PC-3 (cell line): Measurements from ENCODE around the gene BBS12. TPM values are rescaled to one million over a fixed set of nuclear protein-coding genes. Genes with fewer than 3 reads are reported as not detected.

Experiments
- ATAC-seq: fragments of 200-7000 bp; cut with Tn5 transposase; 2 replicates; pipeline ENCODE4 v1.9.1; 2020; ENCODE audit warnings: mild to moderate bottlenecking, moderate library complexity
- Bru-seq: library from RNA; stranded (reverse); fragments of 400-500 nt; gene quantifications from one replicate; lab custom pipeline; 2021; lab: Mats Ljungman, UMichigan
- BruChase-seq, 2 experiments: library from RNA; stranded (reverse); fragments of 400-500 nt; gene quantifications; one replicate each; lab custom pipeline; 2021; lab: Mats Ljungman, UMichigan
- BruUV-seq: library from RNA; stranded (reverse); fragments of 400-500 nt; replicated peaks from 2 replicates; lab custom pipeline; 2021; lab: Mats Ljungman, UMichigan
- CTCF ChIA-PET: fragments of 300-600 bp; sonication (Branson Sonifier 250); formaldehyde crosslinking; loops from one replicate; lab custom pipeline; 2022; ENCODE audit warnings: antibody characterized with exemption; lab: Charles Lee
- POLR2A ChIA-PET: fragments of 300-600 bp; sonication (Branson Sonifier 250); formaldehyde crosslinking; loops from one replicate; lab custom pipeline; 2022; ENCODE audit warnings: antibody characterized with exemption; ENCODE audit not compliant: unreplicated experiment; lab: Charles Lee
- DNase-seq: peaks from one replicate; pipeline ENCODE4 v3.0.0-alpha.2; 2015
- H2AFZ ChIP-seq: fragments of 300-600 bp; sonication (generic); 2 replicates; pipeline ENCODE4 v1.6.0; 2016; ENCODE audit warnings: antibody characterized with exemption, low read length
- H3F3A ChIP-seq: fragments of 300-600 bp; sonication (generic); one replicate; pipeline ENCODE4 v1.6.0; 2017; ENCODE audit warnings: antibody characterized with exemption, low read length, control low read depth, mild to moderate bottlenecking; ENCODE audit not compliant: unreplicated experiment
- H3K27ac ChIP-seq: fragments of 300-600 bp; sonication (generic); 2 replicates; pipeline ENCODE4 v1.5.1; 2016; ENCODE audit warnings: mild to moderate bottlenecking, low read length
- H3K27me3 ChIP-seq: fragments of 300-600 bp; sonication (generic); 2 replicates; pipeline ENCODE4 v1.6.1; 2016; ENCODE audit warnings: low read length, mixed read lengths
- H3K36me3 ChIP-seq: fragments of 300-600 bp; sonication (generic); 2 replicates; pipeline ENCODE4 v1.6.1; 2016; ENCODE audit warnings: low read depth, mixed run types, low read length, mixed read lengths
- H3K4me1 ChIP-seq: fragments of 300-600 bp; sonication (generic); 2 replicates; pipeline ENCODE4 v1.5.1; 2016; ENCODE audit warnings: low read length; ENCODE audit not compliant: insufficient read depth
- H3K4me2 ChIP-seq: fragments of 300-600 bp; sonication (generic); 2 replicates; pipeline ENCODE4 v1.6.0; 2016; ENCODE audit warnings: low read length
- H3K4me3 ChIP-seq: fragments of 300-600 bp; sonication (generic); 2 replicates; pipeline ENCODE4 v1.5.1; 2016; ENCODE audit warnings: mild to moderate bottlenecking, low read length, mixed read lengths
- H3K79me2 ChIP-seq: fragments of 300-600 bp; sonication (generic); 2 replicates; pipeline ENCODE4 v1.6.1; 2017; ENCODE audit warnings: low read length, mixed read lengths
- H3K9ac ChIP-seq: fragments of 300-600 bp; sonication (generic); 2 replicates; pipeline ENCODE4 v1.6.0; 2016; ENCODE audit warnings: mild to moderate bottlenecking, low read length
- H3K9me2 ChIP-seq: fragments of 300-600 bp; sonication (generic); replicated peaks from 2 replicates; pipeline ENCODE4 v1.6.1; 2016; ENCODE audit warnings: mixed run types, low read length, mixed read lengths
- H3K9me3 ChIP-seq: fragments of 300-600 bp; sonication (generic); 2 replicates; pipeline ENCODE4 v1.6.1; 2016; ENCODE audit warnings: low read length, mixed read lengths
- H4K20me1 ChIP-seq: fragments of 300-600 bp; sonication (generic); 2 replicates; pipeline ENCODE4 v1.6.1; 2016; ENCODE audit warnings: low read length, mixed read lengths
- EZH2 ChIP-seq: fragments of 300-600 bp; sonication (generic); IDR thresholded peaks from one replicate; pipeline ENCODE4 v1.6.1; 2017; ENCODE audit warnings: antibody characterized with exemption, mild to moderate bottlenecking, low read length; ENCODE audit not compliant: unreplicated experiment
- EZH2phosphoT487 ChIP-seq: fragments of 300-600 bp; sonication (generic); IDR thresholded peaks from 2 replicates; pipeline ENCODE4 v1.6.1; 2018; ENCODE audit warnings: mild to moderate bottlenecking, antibody characterized with exemption, low read length, borderline replicate concordance
- intact Hi-C: fragments of 100-400 bp; cut with micrococcal nuclease; formaldehyde crosslinking; loops from 2 replicates; pipeline ENCODE4 v1.9.0; 2023
- long read RNA-seq: library from polyadenylated mRNA; unstranded; transcript quantifications from one replicate; pipeline ENCODE4 v2.0.0, GENCODE V29; 2021; ENCODE audit not compliant: unreplicated experiment
- total RNA-seq: library from RNA; depleted of rRNA; stranded (reverse); fragments of >200 nt; gene quantifications from 2 replicates; pipeline ENCODE4 v1.2.3, GENCODE V29; 2014; rRNA removed
- TF ChIP-seq, protein P1 (sequence below): fragments of 300-600 bp; sonication (generic); conservative IDR thresholded peaks from 2 replicates; pipeline ENCODE4 v1.5.1; 2017; ENCODE audit warnings: antibody characterized with exemption, low read depth, mild to moderate bottlenecking, low read length

Gene BBS12
- total RNA-seq (0.69 and 1.7 TPM in 2 replicates), Bru-seq, nascent RNA (percentile 58 among the genes with signal in this experiment), BruChase-seq, experiment 1, labeled RNA remaining after a 6-hour chase (percentile 53 among the genes with signal in this experiment), BruChase-seq, experiment 2, labeled RNA remaining after a 2-hour chase (percentile 69 among the genes with signal in this experiment)
- long read RNA-seq, transcript BBS12-201 (2 exons, 3,244 nt), result major isoform, 23 of 26 reads
- long read RNA-seq, partial matches to known transcripts, result 0 of 26 reads
- long read RNA-seq, other reads (novel, unspliced or antisense), result 3 of 26 reads

DNA sequence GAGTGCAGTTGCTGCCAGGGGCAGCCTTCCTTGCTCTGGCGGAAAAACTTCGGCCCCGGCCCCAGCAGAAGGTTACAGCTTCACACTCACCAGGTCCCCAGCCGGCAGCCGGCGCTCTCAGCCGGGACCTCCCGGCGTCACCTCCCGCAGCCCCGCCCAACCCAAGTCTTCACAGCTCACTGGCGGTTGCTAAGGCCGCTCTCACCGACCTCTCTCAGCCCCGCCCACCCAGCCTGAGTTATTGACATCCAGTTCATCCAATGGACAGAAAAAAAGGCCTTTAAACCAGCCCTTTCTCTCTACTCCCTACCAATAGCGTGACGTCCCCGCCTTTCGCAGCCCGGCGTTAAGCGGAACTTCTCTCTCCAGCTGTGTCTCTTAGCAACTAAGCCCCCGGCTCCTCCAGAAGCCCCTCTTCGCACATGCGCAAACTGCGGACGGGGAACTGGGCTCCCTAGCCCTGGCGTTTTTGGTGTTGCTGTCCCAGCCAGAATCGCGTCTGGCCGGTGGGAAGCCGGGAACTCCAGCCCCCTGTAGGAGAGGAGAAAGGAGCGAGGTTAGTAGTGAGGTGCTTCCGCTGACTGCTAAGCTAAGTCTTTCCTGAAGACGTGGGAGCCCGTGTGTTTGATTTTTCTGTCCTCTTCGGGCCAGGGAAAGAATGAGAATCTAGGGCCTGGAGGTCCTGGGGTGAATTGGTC lies at the start of gene BBS12:
Gene BBS12, plus strand, starts transcription at position 376 of the 698 bp plus-strand sequence. CDS start 9,189 bp downstream, outside the sequence.
- H3K9ac ChIP-seq, result peak within 1 kb of the TSS; percentile 54
- peak within 1 kb of the TSS; percentile 93 for H3K4me3 ChIP-seq
- no peaks in the 10 kb centered on the region for H3K9me3 ChIP-seq
- ChIA-PET POLR2A (interaction anchor here (0.5 to 0.8 kb wide), 7 partner anchors 14 to 863 kb away, joined by 3 to 12 read pairs (median 4); no protein-coding TSS in a partner anchor), CTCF (interaction anchor here (0.5 kb wide), 1 partner anchor 15 kb away, joined by 4 read pairs; no protein-coding TSS in a partner anchor)
- no peaks in the 10 kb centered on the region for H3K27me3 ChIP-seq
- no peaks in the 10 kb centered on the region for H3F3A ChIP-seq
- H3K4me2 ChIP-seq, result peak within 1 kb of the TSS; percentile 99
- no peaks in the 10 kb centered on the region for H3K79me2 ChIP-seq
- peaks cover 14% of the 10 kb centered on the region for H3K4me1 ChIP-seq
- TF ChIP-seq, protein P1, sequence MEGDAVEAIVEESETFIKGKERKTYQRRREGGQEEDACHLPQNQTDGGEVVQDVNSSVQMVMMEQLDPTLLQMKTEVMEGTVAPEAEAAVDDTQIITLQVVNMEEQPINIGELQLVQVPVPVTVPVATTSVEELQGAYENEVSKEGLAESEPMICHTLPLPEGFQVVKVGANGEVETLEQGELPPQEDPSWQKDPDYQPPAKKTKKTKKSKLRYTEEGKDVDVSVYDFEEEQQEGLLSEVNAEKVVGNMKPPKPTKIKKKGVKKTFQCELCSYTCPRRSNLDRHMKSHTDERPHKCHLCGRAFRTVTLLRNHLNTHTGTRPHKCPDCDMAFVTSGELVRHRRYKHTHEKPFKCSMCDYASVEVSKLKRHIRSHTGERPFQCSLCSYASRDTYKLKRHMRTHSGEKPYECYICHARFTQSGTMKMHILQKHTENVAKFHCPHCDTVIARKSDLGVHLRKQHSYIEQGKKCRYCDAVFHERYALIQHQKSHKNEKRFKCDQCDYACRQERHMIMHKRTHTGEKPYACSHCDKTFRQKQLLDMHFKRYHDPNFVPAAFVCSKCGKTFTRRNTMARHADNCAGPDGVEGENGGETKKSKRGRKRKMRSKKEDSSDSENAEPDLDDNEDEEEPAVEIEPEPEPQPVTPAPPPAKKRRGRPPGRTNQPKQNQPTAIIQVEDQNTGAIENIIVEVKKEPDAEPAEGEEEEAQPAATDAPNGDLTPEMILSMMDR, result peak; percentile 35; the same call in 1 of the 2 replicates
- no peak for TF ChIP-seq EZH2phosphoT487
- no peaks in the 10 kb centered on the region for H3K9me2 ChIP-seq
- DNase-seq, result peak; percentile 98
- BruUV-seq, result TSS peak; percentile 76
- H3K36me3 ChIP-seq, result no peaks in the 10 kb centered on the region
- H2AFZ ChIP-seq, result peak within 1 kb of the TSS; percentile 98
- intact Hi-C loops, result no loop called here
- ATAC-seq, result peak; percentile 97
- no peaks in the 10 kb centered on the region for H4K20me1 ChIP-seq
- peak within 1 kb of the TSS; percentile 56 for H3K27ac ChIP-seq

DNA sequence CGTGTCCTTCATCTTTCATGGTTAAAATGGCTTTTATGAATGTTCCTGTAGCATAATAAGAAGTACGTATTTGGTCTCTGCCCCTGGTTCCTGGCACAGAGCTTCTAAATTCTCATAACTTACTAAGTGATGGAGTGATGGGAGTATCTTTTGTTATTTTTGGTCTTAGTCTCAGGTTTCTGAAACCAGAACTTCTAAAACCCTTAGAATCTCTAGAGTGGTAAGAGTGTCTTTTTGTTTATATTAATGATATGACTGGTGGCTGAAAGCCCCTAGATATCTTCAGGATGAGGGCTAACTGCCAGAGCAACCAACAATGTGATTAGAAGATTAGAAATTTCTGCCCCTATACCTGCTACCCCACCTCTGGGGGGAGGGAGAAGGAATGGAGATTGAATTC lies 45.8 kb upstream of the BBS12 start:
- intact Hi-C loops, result no loop called here
- no peak overlapping the region for H3K27ac ChIP-seq
- H3K36me3 ChIP-seq, result no peaks in the 10 kb centered on the region
- no TSS peak for BruUV-seq
- no peaks in the 10 kb centered on the region for H3K79me2 ChIP-seq
- DNase-seq, result no peak
- CTCF ChIA-PET, result no interaction called here
- POLR2A ChIA-PET, result no interaction called here
- no peaks in the 10 kb centered on the region for H3K4me1 ChIP-seq
- H3F3A ChIP-seq, result no peaks in the 10 kb centered on the region
- no peak for TF ChIP-seq EZH2
- TF ChIP-seq, protein P1, result no peak
- no peak for TF ChIP-seq EZH2phosphoT487
- no peak for ATAC-seq
- no peaks in the 10 kb centered on the region for H3K9me2 ChIP-seq
- H3K4me2 ChIP-seq, result no peak overlapping the region
- H2AFZ ChIP-seq, result no peak overlapping the region
- H3K9ac ChIP-seq, result no peak overlapping the region
- no peaks in the 10 kb centered on the region for H4K20me1 ChIP-seq
- H3K9me3 ChIP-seq, result 0 out of 2 replicates have a peak, but pooled peaks cover 2% of the 10 kb centered on the region
- no peak overlapping the region for H3K4me3 ChIP-seq
- no peaks in the 10 kb centered on the region for H3K27me3 ChIP-seq
